ENCODE data around the gene STARD3. TPM values are rescaled to one million over a fixed set of nuclear protein-coding genes. Genes with fewer than 3 reads are reported as not detected.

Gene STARD3
- total RNA-seq, 1 donor from 2014 or later, result 51.2 TPM

GRCh38 chr17:39660397-39661385, 23.7 kb downstream of the STARD3 start:
- H3K27ac Mint-ChIP-seq (ENCODE audit: unreplicated experiment), result peak overlapping the region; percentile 53

GRCh38 chr17:39661744-39662541, 25.0 kb downstream of the STARD3 start:
- Mint-ChIP-seq H3K4me3 (ENCODE audit: unreplicated experiment) (no peak overlapping the region), H3K4me1 (ENCODE audit: low read depth, unreplicated experiment) (peaks cover 6% of the 10 kb centered on the region), H3K27me3 (ENCODE audit: low read depth, unreplicated experiment) (peaks cover 6% of the 10 kb centered on the region), H3K9me3 (ENCODE audit: unreplicated experiment) (no peaks in the 10 kb centered on the region), H3K27ac (ENCODE audit: unreplicated experiment) (no peak overlapping the region), H3K36me3 (ENCODE audit: low read depth, unreplicated experiment) (peaks cover 11% of the 10 kb centered on the region)
- DNase-seq (ENCODE audit: low read depth), result no peak
- Histone ChIP-seq H3K4me2 (ENCODE audit: low read length) (no peak overlapping the region), H3K79me2 (ENCODE audit: insufficient read depth, low read length) (no peaks in the 10 kb centered on the region), H2AFZ (ENCODE audit: low read depth, low read length) (no peak overlapping the region), H3K9ac (ENCODE audit: low read length) (no peak overlapping the region), H3K27me3 (ENCODE audit: insufficient read depth, low read length) (peaks cover 9% of the 10 kb centered on the region), H3K9me3 (ENCODE audit: insufficient read depth, low read depth, low read length) (no peaks in the 10 kb centered on the region), H4K20me1 (ENCODE audit: insufficient read depth, low read length) (peaks cover 24% of the 10 kb centered on the region), H3K36me3 (ENCODE audit: insufficient read depth, low read length) (no peaks in the 10 kb centered on the region), H3K4me3 (ENCODE audit: insufficient read depth, low read depth, low read length) (no peak overlapping the region), H3K4me1 (ENCODE audit: insufficient read depth, low read length) (peaks cover 3% of the 10 kb centered on the region), H3K27ac (ENCODE audit: low read depth, low read length) (no peak overlapping the region)
- no peak for FAIRE-seq
- no peak for TF ChIP-seq EZH2 (IDR thresholded peaks at IDR 0.05; ENCODE audit: insufficient read depth, low read length)
- no peak for TF ChIP-seq CTCF (IDR thresholded peaks at IDR 0.05; ENCODE audit: insufficient read depth, low read depth, low read length)

More at GRCh38 chr17:39660397-39661385, 23.7 kb downstream of the STARD3 start:
- TF ChIP-seq EZH2 (IDR thresholded peaks at IDR 0.05; ENCODE audit: insufficient read depth, low read length), result no peak
- TF ChIP-seq CTCF (IDR thresholded peaks at IDR 0.05; ENCODE audit: insufficient read depth, low read depth, low read length), result no peak
- H3K9me3 Mint-ChIP-seq (ENCODE audit: unreplicated experiment), result no peaks in the 10 kb centered on the region
- no peaks in the 10 kb centered on the region for H3K36me3 ChIP-seq (ENCODE audit: insufficient read depth, low read length)
- H3K4me2 ChIP-seq (ENCODE audit: low read length), result no peak overlapping the region
- H4K20me1 ChIP-seq (ENCODE audit: insufficient read depth, low read length), result peaks cover 32% of the 10 kb centered on the region
- no peak overlapping the region for H3K4me3 Mint-ChIP-seq (ENCODE audit: unreplicated experiment)
- no peak overlapping the region for H3K9ac ChIP-seq (ENCODE audit: low read length)
- no peak for DNase-seq (ENCODE audit: low read depth)
- peaks cover 11% of the 10 kb centered on the region for H3K36me3 Mint-ChIP-seq (ENCODE audit: low read depth, unreplicated experiment)
- FAIRE-seq, result no peak
- peaks cover 2% of the 10 kb centered on the region for H3K27me3 Mint-ChIP-seq (ENCODE audit: low read depth, unreplicated experiment)
- H3K4me1 Mint-ChIP-seq (ENCODE audit: low read depth, unreplicated experiment), result peaks cover 6% of the 10 kb centered on the region
- no peak overlapping the region for H3K4me3 ChIP-seq (ENCODE audit: insufficient read depth, low read depth, low read length)
- no peaks in the 10 kb centered on the region for H3K27me3 ChIP-seq (ENCODE audit: insufficient read depth, low read length)
- no peaks in the 10 kb centered on the region for H3K4me1 ChIP-seq (ENCODE audit: insufficient read depth, low read length)
- no peak overlapping the region for H2AFZ ChIP-seq (ENCODE audit: low read depth, low read length)
- H3K9me3 ChIP-seq (ENCODE audit: insufficient read depth, low read depth, low read length), result no peaks in the 10 kb centered on the region
- no peaks in the 10 kb centered on the region for H3K79me2 ChIP-seq (ENCODE audit: insufficient read depth, low read length)
- H3K27ac ChIP-seq (ENCODE audit: low read depth, low read length), result no peak overlapping the region
